NOMO-1 (cell line): ENCODE data around the gene DQX1.

ENCODE experiments used
- DNase-seq, 2 experiments: peaks; one replicate each; lab custom pipeline; 2025; ENCODE audit not compliant: unreplicated experiment in 2 of 2; lab: John Stamatoyannopoulos, UW

The DQX1 gene

DNA sequence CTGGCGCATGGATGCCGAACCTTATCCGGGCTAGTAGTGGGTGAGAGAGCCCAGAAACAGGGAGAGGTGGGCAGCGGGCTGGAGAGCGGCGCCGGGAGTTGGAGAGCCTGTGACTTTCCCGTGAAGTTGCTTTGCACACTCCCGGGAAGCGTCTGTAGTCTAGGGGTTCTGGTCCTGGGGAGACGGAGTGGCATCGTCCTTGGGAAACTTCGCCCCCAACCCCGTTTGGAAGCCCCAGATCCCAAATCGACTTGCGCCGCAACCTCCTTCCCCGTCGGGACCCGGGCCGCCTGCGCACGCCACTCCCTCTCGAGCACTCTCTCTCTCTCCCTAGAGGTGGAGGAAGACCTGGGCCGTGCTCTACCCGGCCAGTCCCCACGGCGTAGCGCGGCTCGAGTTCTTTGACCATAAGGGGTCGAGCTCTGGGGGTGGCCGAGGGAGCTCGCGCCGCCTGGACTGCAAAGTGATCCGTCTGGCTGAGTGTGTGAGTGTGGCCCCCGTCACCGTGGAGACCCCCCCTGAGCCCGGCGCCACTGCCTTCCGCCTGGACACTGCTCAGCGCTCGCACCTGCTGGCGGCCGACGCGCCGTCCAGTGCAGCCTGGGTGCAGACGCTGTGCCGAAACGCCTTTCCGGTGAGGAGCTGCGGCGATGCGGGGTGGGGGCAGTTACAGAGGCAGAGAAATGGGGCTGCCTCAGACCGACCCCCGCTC, 28.9 kb upstream of the DQX1 start:
- DNase-seq: peak; percentile 46 to 53

- DNase-seq: peak; percentile 65 to 79
Observed at GRCh38 chr2:74553892-74554819, 28.1 kb upstream of the DQX1 start, which contains the start of the genes DOK1 and LOXL3. DOK1 (plus strand) TSS chr2:74554720; CDS start chr2:74554755, 35 bp downstream. LOXL3 (minus strand) TSS chr2:74553942; CDS start chr2:74552634, 1,308 bp downstream.

DNA sequence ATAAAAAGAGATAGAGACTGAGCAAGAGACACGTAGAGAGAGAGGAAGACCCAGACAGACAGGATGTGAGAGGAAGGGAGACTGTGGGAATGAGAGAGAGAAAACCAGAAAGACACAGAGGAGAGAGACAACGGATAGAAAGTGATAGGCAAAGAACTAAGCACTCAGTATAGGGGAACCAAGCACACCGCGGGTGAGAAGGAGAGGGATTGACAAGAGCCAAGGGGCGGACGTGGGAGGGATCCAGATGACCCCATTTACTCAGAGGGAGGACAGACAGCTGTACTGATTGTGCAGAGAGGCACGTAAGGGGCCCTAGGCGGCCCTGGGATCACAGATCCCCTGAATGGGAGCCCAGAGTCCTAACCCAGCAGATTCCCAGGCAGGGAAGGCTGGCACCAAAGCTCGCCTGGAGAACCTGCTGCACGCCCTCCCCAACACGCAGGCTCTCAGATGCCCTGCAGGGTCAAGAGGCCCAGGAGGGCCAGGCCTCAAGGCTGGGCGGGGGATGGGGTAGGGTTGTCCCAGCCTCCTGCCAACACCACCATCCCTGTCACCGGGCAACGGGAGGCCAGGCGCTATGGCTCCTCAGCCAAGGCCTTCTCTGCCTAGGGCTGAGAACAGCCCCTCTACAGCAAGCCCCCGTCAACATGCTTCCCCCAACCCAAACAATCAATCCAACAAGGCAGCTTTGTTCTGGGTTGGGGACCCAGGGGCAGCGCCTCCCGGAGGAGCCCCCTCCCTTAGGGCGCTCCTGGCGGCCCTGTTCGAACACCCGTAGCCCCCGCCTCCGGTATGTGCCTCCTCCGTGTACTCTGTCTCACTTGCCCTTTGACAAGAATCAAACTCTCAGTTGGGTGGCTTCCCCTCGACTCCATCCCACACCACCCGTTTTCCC, 27.1 kb upstream of the DQX1 start:
- DNase-seq: no peak

GRCh38 chr2:74551942-74552913, 26.2 kb upstream of the DQX1 start:
- DNase-seq: no peak

GRCh38 chr2:74551530-74551929, 25.5 kb upstream of the DQX1 start:
- no peak for DNase-seq

DNA sequence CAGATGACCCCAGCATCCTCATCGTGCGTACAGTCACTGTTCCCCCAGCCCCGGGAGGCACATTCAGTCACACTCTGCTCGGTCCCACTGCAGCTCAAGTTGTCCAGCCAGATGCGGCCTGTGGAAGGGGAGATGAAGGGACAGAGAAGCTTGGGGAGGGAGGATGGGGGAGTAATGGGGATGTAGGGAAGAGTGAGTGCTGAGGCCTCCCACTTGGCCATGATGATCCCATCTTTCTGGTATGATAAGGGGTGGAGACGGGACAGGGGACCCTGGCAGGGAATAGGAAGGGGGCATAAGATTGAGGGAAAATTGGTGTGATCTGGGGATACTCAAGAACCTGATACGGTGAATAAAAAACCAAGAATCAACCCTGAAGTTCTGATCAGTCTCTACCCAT, 24.2 kb upstream of the DQX1 start:
- DNase-seq: no peak

DNA sequence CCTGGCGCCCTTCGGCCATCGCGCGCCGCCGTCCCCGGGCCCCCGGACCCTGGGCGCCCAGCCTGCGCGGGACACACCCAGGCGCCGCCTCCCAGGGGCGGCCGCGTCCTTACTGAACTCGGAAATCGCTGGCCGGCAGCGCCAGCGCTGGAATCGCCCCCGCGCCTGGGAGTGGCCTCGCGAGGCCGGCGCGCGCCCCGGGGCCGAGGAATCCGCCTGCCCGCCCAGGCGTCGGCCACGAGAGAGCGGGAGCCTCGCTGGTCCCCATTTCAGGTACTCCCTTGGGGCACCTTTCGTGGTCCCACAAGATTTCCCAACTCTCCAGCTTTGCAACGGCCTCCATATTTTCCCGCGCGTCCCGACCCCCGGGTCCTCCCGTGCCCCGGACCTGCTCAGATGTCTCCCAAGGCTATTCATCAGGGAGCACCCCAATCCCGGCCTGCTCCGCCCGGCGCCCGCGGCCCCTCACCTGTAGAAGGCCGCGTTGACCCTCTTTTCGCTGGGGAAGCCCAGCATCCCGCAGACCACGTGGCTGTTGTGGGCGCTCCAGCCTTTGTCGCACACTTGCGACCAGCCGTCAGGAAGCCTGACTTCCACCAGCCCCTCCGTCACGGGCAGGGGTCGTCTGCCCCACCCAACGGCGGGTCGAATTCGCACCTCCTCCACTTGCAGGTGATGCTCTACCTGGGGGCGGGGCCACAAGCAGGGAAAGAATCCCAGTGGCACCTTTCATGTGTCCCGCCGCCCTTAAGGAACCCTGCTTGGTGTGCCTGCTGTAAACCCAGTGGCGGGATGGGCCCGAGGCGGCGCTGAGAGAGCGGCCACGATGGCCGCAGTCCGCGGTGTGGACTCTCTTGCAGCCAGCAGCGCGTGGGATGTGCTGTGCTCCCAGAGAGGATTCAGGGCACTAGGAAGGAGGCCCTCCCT, 23.1 kb upstream of the DQX1 start:
- DNase-seq: peak; percentile 33 to 37

DNA sequence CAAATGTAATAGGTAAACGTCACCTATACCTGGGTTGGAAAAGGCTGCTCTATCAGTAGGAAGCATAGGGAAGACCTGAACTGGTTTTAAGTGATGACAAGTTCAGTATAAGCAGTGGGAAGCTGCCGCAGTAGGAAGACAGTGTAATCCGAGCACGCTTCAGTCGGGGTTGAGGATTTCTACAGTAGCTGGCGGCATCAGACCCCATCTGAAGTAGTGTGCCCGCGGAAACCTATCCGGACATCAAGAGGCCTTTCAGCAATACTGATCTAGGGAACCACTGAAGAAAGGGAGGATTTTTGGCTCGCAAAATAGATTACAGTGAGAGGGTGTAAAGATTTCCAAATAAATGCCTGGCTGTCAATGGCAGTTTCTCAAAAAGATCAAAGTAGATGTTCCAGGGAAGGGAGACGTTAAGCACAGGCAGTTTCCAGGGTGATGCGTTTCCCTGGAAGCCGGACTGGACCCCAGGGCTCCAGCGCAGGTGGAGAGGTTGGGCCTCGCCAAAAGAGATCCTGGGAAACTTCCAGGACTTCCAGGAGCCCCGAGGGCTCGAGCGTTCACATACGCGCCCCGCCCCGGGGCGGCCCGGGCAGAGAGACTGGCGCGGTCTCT, 22.4 kb upstream of the DQX1 start:
- DNase-seq: no peak

GRCh38 chr2:74546004-74546403, 20.0 kb upstream of the DQX1 start:
- no peak for DNase-seq

- DNase-seq: no peak
Observed at GRCh38 chr2:74544634-74545033, 18.6 kb upstream of the DQX1 start.

- no peak for DNase-seq
Observed at GRCh38 chr2:74542978-74543377, 16.9 kb upstream of the DQX1 start.

DNA sequence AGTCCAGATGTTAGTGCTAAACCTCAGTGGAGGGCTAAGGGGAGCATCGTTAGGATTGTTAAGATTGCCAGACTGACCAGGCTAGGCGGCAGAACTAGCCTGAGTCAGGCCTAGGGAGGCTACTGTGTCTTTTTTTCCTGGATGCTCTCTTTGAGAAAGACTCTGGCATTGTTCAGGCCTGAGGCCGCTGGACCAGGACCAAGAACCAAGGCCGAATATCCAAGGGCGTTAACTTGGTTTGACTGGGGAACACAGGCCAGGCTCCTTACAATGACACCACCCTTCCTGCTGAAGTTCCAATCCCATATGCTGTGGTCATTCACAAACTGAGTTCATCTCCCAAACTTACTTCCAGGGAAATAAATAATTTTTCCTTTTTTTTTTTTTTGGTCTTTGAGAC, 14.3 kb upstream of the DQX1 start:
- no peak for DNase-seq

- no peak for DNase-seq
Observed at GRCh38 chr2:74538881-74539339, 12.9 kb upstream of the DQX1 start.

DNA sequence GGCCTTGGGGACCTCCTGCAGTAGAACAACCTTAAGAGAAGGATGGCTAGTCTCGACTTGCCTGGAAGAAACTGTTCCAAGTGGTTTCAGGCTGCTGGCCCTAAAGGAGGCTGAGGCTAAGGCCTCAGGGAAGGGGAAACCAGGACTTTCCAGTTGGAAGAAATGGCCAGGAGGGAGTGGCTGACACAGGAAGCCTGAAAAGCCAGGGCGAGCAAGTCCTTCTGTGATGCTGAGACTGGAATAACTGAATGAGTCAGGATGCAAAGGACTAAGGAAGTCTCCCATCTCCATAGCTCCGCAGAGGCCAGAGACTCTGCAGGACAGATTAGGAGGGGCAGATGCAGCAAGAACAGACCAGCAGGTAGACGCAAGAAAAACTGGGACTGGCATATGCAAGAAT, 11.1 kb upstream of the DQX1 start:
- no peak for DNase-seq

GRCh38 chr2:74536166-74536950, 10.3 kb upstream of the DQX1 start:
- no peak for DNase-seq

DNA sequence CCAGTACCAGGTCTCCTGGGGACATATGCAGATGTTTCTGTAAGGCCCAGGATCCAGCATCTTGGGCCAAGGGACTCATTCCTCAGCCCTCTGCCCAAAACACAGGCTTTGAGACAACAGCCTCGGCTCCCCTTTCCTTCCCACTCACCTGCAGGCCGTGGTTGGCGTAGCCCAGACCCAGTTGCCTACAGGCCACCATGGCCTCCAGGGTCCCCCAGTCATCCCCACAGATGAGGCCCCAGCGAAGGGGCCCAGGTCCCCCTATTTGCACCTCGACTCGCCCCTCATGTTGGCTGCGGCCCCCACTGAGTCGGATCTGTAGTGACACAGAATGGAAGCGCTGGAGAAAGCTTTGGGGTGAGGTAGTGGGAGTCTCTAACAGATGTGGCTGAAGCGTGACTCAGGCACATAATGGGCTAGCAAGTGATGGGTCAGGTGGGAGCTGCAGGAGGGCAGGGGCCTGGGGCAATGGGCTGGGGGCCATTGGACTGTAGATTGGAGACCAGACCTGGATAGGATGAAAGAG, 9.5 kb upstream of the DQX1 start:
- no peak for DNase-seq

DNA sequence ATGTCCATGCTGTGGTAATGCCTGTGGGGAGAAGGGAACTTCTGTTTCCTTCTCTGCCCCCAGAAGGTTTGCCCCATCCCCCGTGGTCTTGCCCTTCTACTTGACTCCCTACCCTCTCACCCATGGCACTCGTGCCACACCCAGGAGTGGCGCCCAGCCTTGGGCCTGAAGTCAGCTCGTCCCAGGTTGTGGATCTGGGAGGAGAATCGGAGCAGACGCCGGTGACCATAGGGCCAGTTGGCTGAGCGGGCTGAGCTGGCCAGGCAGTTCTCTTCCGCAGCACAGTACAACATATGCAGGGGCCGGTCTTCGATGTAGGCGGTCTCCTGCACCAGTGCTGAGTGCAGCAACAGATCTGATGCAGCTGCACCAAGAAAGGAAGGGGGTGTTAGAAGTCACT, 8.4 kb upstream of the DQX1 start:
- no peak for DNase-seq
